H9 (cell line): ENCODE measurements around the gene DGKH. TPM values are rescaled to one million over a fixed set of nuclear protein-coding genes. Genes with fewer than 3 reads are reported as not detected.

Source experiments
- DNase-seq: peaks from one replicate; pipeline ENCODE4 v3.0.0-alpha.2; 2017
- H2AFZ ChIP-seq: one replicate; pipeline ENCODE4 v1.6.1; 2013; ENCODE audit warnings: mild to moderate bottlenecking, low read length, control low read depth, moderate library complexity
- H2AK5ac ChIP-seq: 2 replicates; pipeline ENCODE4 v1.6.1; 2013; ENCODE audit warnings: low read length, control low read depth, mixed read lengths; ENCODE audit not compliant: insufficient read length
- H2BK120ac ChIP-seq: one replicate; pipeline ENCODE4 v1.6.1; 2013; ENCODE audit warnings: low read depth, mild to moderate bottlenecking, low read length, control low read depth, inconsistent platforms; ENCODE audit not compliant: poor library complexity, severe bottlenecking
- H2BK12ac ChIP-seq: 2 replicates; pipeline ENCODE4 v1.6.1; 2013; ENCODE audit warnings: low read length, control low read depth, mixed read lengths, low read depth; ENCODE audit not compliant: insufficient read length
- H2BK15ac ChIP-seq: 2 replicates; pipeline ENCODE4 v1.6.1; 2013; ENCODE audit warnings: low read depth, low read length, control low read depth
- H2BK20ac ChIP-seq: one replicate; pipeline ENCODE4 v1.6.1; 2013; ENCODE audit warnings: low read depth, mild to moderate bottlenecking, low read length, control low read depth, inconsistent platforms; ENCODE audit not compliant: poor library complexity, severe bottlenecking
- H2BK5ac ChIP-seq: 2 replicates; pipeline ENCODE4 v1.6.1; 2013; ENCODE audit warnings: low read length, control low read depth, mixed read lengths; ENCODE audit not compliant: insufficient read length
- H3K14ac ChIP-seq: 2 replicates; pipeline ENCODE4 v1.6.1; 2013; ENCODE audit warnings: low read length, control low read depth; ENCODE audit not compliant: insufficient read depth
- H3K18ac ChIP-seq: 2 replicates; pipeline ENCODE4 v1.6.1; 2013; ENCODE audit warnings: low read depth, mild to moderate bottlenecking, mixed read lengths, low read length, control low read depth; ENCODE audit not compliant: insufficient read length
- H3K23ac ChIP-seq: 2 replicates; pipeline ENCODE4 v1.6.1; 2013; ENCODE audit warnings: low read length, control low read depth, mixed read lengths, low read depth; ENCODE audit not compliant: insufficient read length
- H3K23me2 ChIP-seq: 2 replicates; pipeline ENCODE4 v1.6.1; 2013; ENCODE audit warnings: low read depth, mild to moderate bottlenecking, mixed read lengths, low read length, control low read depth; ENCODE audit not compliant: insufficient read length, poor library complexity, severe bottlenecking
- H3K27ac ChIP-seq: 2 replicates; pipeline ENCODE4 v1.5.1; 2013; ENCODE audit warnings: low read length, control low read depth, mixed read lengths, low read depth; ENCODE audit not compliant: insufficient read length
- H3K27me3 ChIP-seq: 2 replicates; pipeline ENCODE4 v1.6.1; 2013; ENCODE audit warnings: low read length, control low read depth, inconsistent platforms; ENCODE audit not compliant: insufficient read depth
- H3K4ac ChIP-seq: 2 replicates; pipeline ENCODE4 v1.6.1; 2013; ENCODE audit warnings: low read depth, mild to moderate bottlenecking, control low read depth, inconsistent platforms, low read length, moderate library complexity
- H3K4me1 ChIP-seq: 2 replicates; pipeline ENCODE4 v1.6.1; 2013; ENCODE audit warnings: low read length, control low read depth, inconsistent platforms; ENCODE audit not compliant: insufficient read depth
- H3K4me2 ChIP-seq: 2 replicates; pipeline ENCODE4 v1.6.1; 2013; ENCODE audit warnings: low read length, control low read depth, mixed read lengths; ENCODE audit not compliant: insufficient read length, insufficient read depth
- H3K56ac ChIP-seq: 2 replicates; pipeline ENCODE4 v1.6.1; 2013; ENCODE audit warnings: low read depth, mild to moderate bottlenecking, mixed read lengths, low read length, control low read depth; ENCODE audit not compliant: insufficient read length
- H3K79me1 ChIP-seq: 2 replicates; pipeline ENCODE4 v1.6.1; 2013; ENCODE audit warnings: low read depth, mild to moderate bottlenecking, moderate library complexity, low read length, control low read depth, inconsistent platforms; ENCODE audit not compliant: insufficient read depth, poor library complexity, severe bottlenecking
- H3K79me2 ChIP-seq: 2 replicates; pipeline ENCODE4 v1.6.1; 2013; ENCODE audit warnings: low read length, control low read depth, inconsistent platforms; ENCODE audit not compliant: insufficient read depth
- H3K9ac ChIP-seq: 2 replicates; pipeline ENCODE4 v1.6.1; 2013; ENCODE audit warnings: low read length, control low read depth, mixed read lengths; ENCODE audit not compliant: insufficient read length; ENCODE audit errors: extremely low read depth
- H3K9me3 ChIP-seq: one replicate; pipeline ENCODE4 v1.6.1; 2013; ENCODE audit warnings: low read depth, low read length, inconsistent platforms; ENCODE audit not compliant: control insufficient read depth
- H3T11ph ChIP-seq: one replicate; pipeline ENCODE4 v1.6.1; 2013; ENCODE audit warnings: mild to moderate bottlenecking, low read length, control low read depth, inconsistent platforms
- H4K20me1 ChIP-seq: one replicate; pipeline ENCODE4 v1.6.1; 2013; ENCODE audit not compliant: control insufficient read depth, insufficient read length, insufficient read depth
- H4K5ac ChIP-seq: 2 replicates; pipeline ENCODE4 v1.6.1; 2013; ENCODE audit warnings: low read depth, mild to moderate bottlenecking, mixed read lengths, low read length, control low read depth; ENCODE audit not compliant: insufficient read length
- H4K8ac ChIP-seq: replicated peaks from 2 replicates; pipeline ENCODE4 v1.6.1; 2013; ENCODE audit warnings: low read length, control low read depth, mixed read lengths, low read depth; ENCODE audit not compliant: insufficient read length
- H4K91ac ChIP-seq: 2 replicates; pipeline ENCODE4 v1.6.1; 2013; ENCODE audit warnings: low read depth, mild to moderate bottlenecking, moderate library complexity, mixed read lengths, low read length, control low read depth; ENCODE audit not compliant: insufficient read length
- H3K27ac Mint-ChIP-seq, 3 experiments: 2 replicates in 2 of 3; 3 replicates in 1 of 3; pipeline ENCODE4 v1.8.0; 2020 to 2021; ENCODE audit warnings: mixed read lengths in 3 of 3, mild to moderate bottlenecking in 1 of 3, moderate library complexity in 1 of 3
- H3K27me3 Mint-ChIP-seq: 2 replicates; pipeline ENCODE4 v1.8.0; 2021; ENCODE audit warnings: low read depth, mild to moderate bottlenecking, moderate library complexity, mixed read lengths
- H3K36me3 Mint-ChIP-seq, 3 experiments: 2 replicates in 2 of 3; 3 replicates in 1 of 3; pipeline ENCODE4 v1.8.0; 2020 to 2021; ENCODE audit warnings: low read depth in 3 of 3, mixed read lengths in 3 of 3; ENCODE audit not compliant: insufficient read depth in 1 of 3
- H3K4me1 Mint-ChIP-seq, 2 experiments: 2 replicates each; pipeline ENCODE4 v1.8.0; 2020; ENCODE audit warnings: mixed read lengths in 2 of 2
- H3K4me3 Mint-ChIP-seq, 2 experiments: 2 replicates in 1 of 2; 3 replicates in 1 of 2; pipeline ENCODE4 v1.8.0; 2020 to 2021; ENCODE audit warnings: mild to moderate bottlenecking in 2 of 2, mixed read lengths in 2 of 2, moderate library complexity in 1 of 2
- H3K9me3 Mint-ChIP-seq, 2 experiments: 2 replicates in 1 of 2; 3 replicates in 1 of 2; pipeline ENCODE4 v1.8.0; 2020; ENCODE audit warnings: mild to moderate bottlenecking in 2 of 2, mixed read lengths in 2 of 2, moderate library complexity in 1 of 2
- WGBS: extraction: QIAGEN DNeasy Blood & Tissue Kit; methylation state at CpG from one replicate; pipeline ENCODE4 v1.1.7; 2013; ENCODE audit warnings: missing lambda C conversion rate, low lambda C conversion rate, mixed read lengths; ENCODE audit not compliant: insufficient read length; ENCODE audit errors: extremely low coverage; 5-methylcytosine and 5-hydroxymethylcytosine counted together
- total RNA-seq: library from RNA; stranded (reverse); gene quantifications from 2 replicates; pipeline ENCODE4 v1.2.1, GENCODE V29; 2021
- TF ChIP-seq, protein P1 (sequence below): fragments of 200-600 bp; sonication (generic); conservative IDR thresholded peaks from 3 replicates; pipeline ENCODE4 v1.8.0; 2021; ENCODE audit warnings: antibody characterized with exemption, mild to moderate bottlenecking

DGKH gene
- total RNA-seq, 1 experiment from 2014 or later, result 8.6 TPM

DNA sequence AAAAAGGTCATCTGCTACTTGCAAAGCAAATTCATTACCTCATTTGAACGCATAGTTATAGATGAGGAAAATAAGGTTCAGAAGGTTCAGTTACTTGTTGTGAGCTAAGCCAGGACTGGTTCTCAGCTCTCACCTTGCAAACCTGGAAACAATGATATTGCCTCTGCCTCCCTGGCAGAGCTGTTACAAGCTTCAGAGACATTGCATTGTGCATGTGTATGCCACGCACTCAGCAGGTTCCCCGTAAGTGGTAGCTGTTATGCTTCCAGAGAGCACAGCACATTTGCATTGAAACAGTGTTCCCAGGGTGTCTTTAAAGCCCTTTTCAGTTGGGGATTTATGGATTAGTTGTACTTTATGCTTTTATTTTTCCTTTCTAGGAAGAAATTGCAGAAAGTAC is 80.6 kb downstream of the DGKH start:
- no peak overlapping the region for H4K8ac ChIP-seq
- H4K91ac ChIP-seq, result no peak overlapping the region
- H2BK15ac ChIP-seq, result no peak overlapping the region
- H3K79me2 ChIP-seq, result no peaks in the 10 kb centered on the region
- no peak overlapping the region for H3K56ac ChIP-seq
- no peak overlapping the region for H2AFZ ChIP-seq
- H3K23me2 ChIP-seq, result no peaks in the 10 kb centered on the region
- Mint-ChIP-seq H3K36me3 (no peaks in the 10 kb centered on the region), H3K4me3 (no peak overlapping the region), H3K27ac (no peak overlapping the region), H3K4me1 (peaks cover 30 to 32% of the 10 kb centered on the region in 2 experiments), H3K27me3 (no peaks in the 10 kb centered on the region), H3K9me3 (no peaks in the 10 kb centered on the region)
- no peak overlapping the region for H3K9ac ChIP-seq
- H3K27me3 ChIP-seq, result no peaks in the 10 kb centered on the region
- H3K79me1 ChIP-seq, result no peaks in the 10 kb centered on the region
- no peak overlapping the region for H3K23ac ChIP-seq
- no peaks in the 10 kb centered on the region; the same call in 1 of the 2 replicates for H3K4me1 ChIP-seq
- H3K14ac ChIP-seq, result no peak overlapping the region
- DNase-seq, result no peak
- H2AK5ac ChIP-seq, result no peak overlapping the region
- no peaks in the 10 kb centered on the region for H4K20me1 ChIP-seq
- no peak overlapping the region for H3K27ac ChIP-seq
- no peak overlapping the region for H3K4ac ChIP-seq
- H4K5ac ChIP-seq, result no peak overlapping the region
- H3K9me3 ChIP-seq, result no peaks in the 10 kb centered on the region
- WGBS, result no CpG with 5 or more reads among the region's 3 CpGs
- H3T11ph ChIP-seq, result no peak overlapping the region
- H3K4me2 ChIP-seq, result no peak overlapping the region
- no peak overlapping the region for H2BK12ac ChIP-seq
- H2BK120ac ChIP-seq, result no peak overlapping the region
- H3K18ac ChIP-seq, result no peak overlapping the region
- H2BK5ac ChIP-seq, result no peak overlapping the region
- TF ChIP-seq, protein P1, sequence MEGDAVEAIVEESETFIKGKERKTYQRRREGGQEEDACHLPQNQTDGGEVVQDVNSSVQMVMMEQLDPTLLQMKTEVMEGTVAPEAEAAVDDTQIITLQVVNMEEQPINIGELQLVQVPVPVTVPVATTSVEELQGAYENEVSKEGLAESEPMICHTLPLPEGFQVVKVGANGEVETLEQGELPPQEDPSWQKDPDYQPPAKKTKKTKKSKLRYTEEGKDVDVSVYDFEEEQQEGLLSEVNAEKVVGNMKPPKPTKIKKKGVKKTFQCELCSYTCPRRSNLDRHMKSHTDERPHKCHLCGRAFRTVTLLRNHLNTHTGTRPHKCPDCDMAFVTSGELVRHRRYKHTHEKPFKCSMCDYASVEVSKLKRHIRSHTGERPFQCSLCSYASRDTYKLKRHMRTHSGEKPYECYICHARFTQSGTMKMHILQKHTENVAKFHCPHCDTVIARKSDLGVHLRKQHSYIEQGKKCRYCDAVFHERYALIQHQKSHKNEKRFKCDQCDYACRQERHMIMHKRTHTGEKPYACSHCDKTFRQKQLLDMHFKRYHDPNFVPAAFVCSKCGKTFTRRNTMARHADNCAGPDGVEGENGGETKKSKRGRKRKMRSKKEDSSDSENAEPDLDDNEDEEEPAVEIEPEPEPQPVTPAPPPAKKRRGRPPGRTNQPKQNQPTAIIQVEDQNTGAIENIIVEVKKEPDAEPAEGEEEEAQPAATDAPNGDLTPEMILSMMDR, result no peak
- H2BK20ac ChIP-seq, result no peak overlapping the region
